CD14-positive monocyte (primary cell): Measurements from ENCODE around the gene NAA40. TPM values are rescaled to one million over a fixed set of nuclear protein-coding genes. Genes with fewer than 3 reads are reported as not detected.

ENCODE experiments used
- DNase-seq, 3 donors: peaks; one replicate each; pipeline ENCODE4 v3.0.0-alpha.2; 2011 to 2022
- H2AFZ ChIP-seq: 2 replicates; pipeline ENCODE4 v1.6.0; 2012; ENCODE audit warnings: mild to moderate bottlenecking, low read depth, low read length, inconsistent platforms; ENCODE audit not compliant: insufficient read depth, poor library complexity, severe bottlenecking
- H3K27ac ChIP-seq, 2 donors: 1 replicate in 1 of 2; 2 replicates in 1 of 2; pipeline ENCODE4 v1.5.1; 2012 to 2013; ENCODE audit warnings: low read length in 2 of 2, control low read depth in 1 of 2, inconsistent platforms in 1 of 2, low read depth in 1 of 2, mild to moderate bottlenecking in 1 of 2
- H3K27me3 ChIP-seq, 2 donors: one replicate each; pipeline versions ENCODE4 v1.6.0 to v1.6.1; 2011 to 2013; ENCODE audit warnings: low read length in 2 of 2; ENCODE audit not compliant: control insufficient read depth in 2 of 2, insufficient read depth in 2 of 2
- H3K36me3 ChIP-seq, 2 donors: replicated peaks in 1 of 2; 1 replicate in 1 of 2; 2 replicates in 1 of 2; pipeline versions ENCODE4 v1.5.1 to v1.6.1; 2012 to 2013; ENCODE audit warnings: low read length in 2 of 2, control low read depth in 1 of 2, inconsistent platforms in 1 of 2, mild to moderate bottlenecking in 1 of 2; ENCODE audit not compliant: insufficient read depth in 2 of 2, control insufficient read depth in 1 of 2
- H3K4me1 ChIP-seq, 2 donors: 1 replicate in 1 of 2; 2 replicates in 1 of 2; pipeline versions ENCODE4 v1.5.1 to v1.6.1; 2012 to 2013; ENCODE audit warnings: low read length in 2 of 2, control low read depth in 1 of 2, inconsistent platforms in 1 of 2, mild to moderate bottlenecking in 1 of 2, moderate library complexity in 1 of 2; ENCODE audit not compliant: insufficient read depth in 2 of 2, control insufficient read depth in 1 of 2
- H3K4me2 ChIP-seq: replicated peaks from 2 replicates; pipeline ENCODE3; 2012; ENCODE audit warnings: low read length, moderate library complexity, mild to moderate bottlenecking; ENCODE audit not compliant: poor library complexity, severe bottlenecking; ENCODE audit errors: extremely low read depth
- H3K4me3 ChIP-seq, 3 experiments: fragments of 200-600 bp in 1 of 3; sonication (generic) in 1 of 3; replicated peaks in 1 of 3; 1 replicate in 2 of 3; 2 replicates in 1 of 3; pipeline ENCODE4 v1.5.1; 2011 to 2013; ENCODE audit warnings: low read length in 3 of 3, mild to moderate bottlenecking in 3 of 3, control low read depth in 2 of 3, low read depth in 2 of 3, inconsistent platforms in 1 of 3, moderate library complexity in 1 of 3
- H3K79me2 ChIP-seq: 2 replicates; pipeline ENCODE4 v1.6.0; 2012; ENCODE audit warnings: mild to moderate bottlenecking, control low read depth, inconsistent platforms, low read length, moderate library complexity; ENCODE audit not compliant: insufficient read depth
- H3K9ac ChIP-seq: 2 replicates; pipeline ENCODE4 v1.6.0; 2017; ENCODE audit warnings: low read length, mild to moderate bottlenecking; ENCODE audit not compliant: insufficient read depth, poor library complexity, severe bottlenecking
- H3K9me3 ChIP-seq, 2 donors: replicated peaks in 1 of 2; 1 replicate in 1 of 2; 2 replicates in 1 of 2; pipeline versions ENCODE4 v1.5.1 to v1.6.1; 2012 to 2013; ENCODE audit warnings: low read length in 2 of 2, control low read depth in 1 of 2; ENCODE audit not compliant: control insufficient read depth in 1 of 2, insufficient read depth in 1 of 2
- H4K20me1 ChIP-seq: 2 replicates; pipeline ENCODE4 v1.6.0; 2012; ENCODE audit warnings: mild to moderate bottlenecking, low read length, control low read depth, moderate library complexity; ENCODE audit not compliant: insufficient read depth
- H3K27ac Mint-ChIP-seq, 7 donors: one replicate each; pipeline ENCODE4 v1.8.0; 2020; ENCODE audit warnings: mild to moderate bottlenecking in 7 of 7, mixed read lengths in 7 of 7, moderate library complexity in 6 of 7, inconsistent platforms in 2 of 7
- H3K27me3 Mint-ChIP-seq, 3 donors: one replicate each; pipeline ENCODE4 v1.8.0; 2021 to 2022; ENCODE audit warnings: low read depth in 3 of 3, mild to moderate bottlenecking in 3 of 3, mixed read lengths in 3 of 3, moderate library complexity in 3 of 3, inconsistent platforms in 1 of 3
- H3K36me3 Mint-ChIP-seq, 2 donors: one replicate each; pipeline ENCODE4 v1.8.0; 2020; ENCODE audit warnings: mixed read lengths in 2 of 2, inconsistent platforms in 1 of 2, mild to moderate bottlenecking in 1 of 2
- H3K4me1 Mint-ChIP-seq: one replicate; pipeline ENCODE4 v1.8.0; 2020; ENCODE audit warnings: mild to moderate bottlenecking, mixed read lengths
- H3K4me3 Mint-ChIP-seq, 2 donors: one replicate each; pipeline ENCODE4 v1.8.0; 2020; ENCODE audit warnings: mild to moderate bottlenecking in 2 of 2, mixed read lengths in 2 of 2, moderate library complexity in 1 of 2
- H3K9me3 Mint-ChIP-seq, 7 donors: one replicate each; pipeline ENCODE4 v1.8.0; 2020 to 2022; ENCODE audit warnings: mixed read lengths in 7 of 7, mild to moderate bottlenecking in 6 of 7, moderate library complexity in 6 of 7, inconsistent platforms in 2 of 7
- CTCF ChIP-seq: fragments of 200-600 bp; IDR thresholded peaks from one replicate; pipeline ENCODE4 v1.8.0; 2022; ENCODE audit warnings: antibody characterized with exemption, mild to moderate bottlenecking
- WGBS: methylation state at CpG from one replicate; pipeline ENCODE4 v1.1.5; 2013; ENCODE audit warnings: missing lambda C conversion rate; ENCODE audit not compliant: insufficient coverage; 5-methylcytosine and 5-hydroxymethylcytosine counted together
- intact Hi-C, 2 donors: fragments of 100-400 bp; cut with micrococcal nuclease; formaldehyde crosslinking; loops; one replicate each; pipeline versions ENCODE4 v1.15.0 to v1.15.1; 2023
- polyA plus RNA-seq, 3 donors: library from polyadenylated mRNA; depleted of rRNA in 1 of 3; unstranded in 2 of 3; stranded (reverse) in 1 of 3; fragments of 300-500 nt in 2 of 3; fragments of >200 nt in 1 of 3; fragmentation: Illumina TruSeq in 2 of 3; gene quantifications; 1 replicate in 2 of 3; 2 replicates in 1 of 3; pipeline ENCODE4 v1.2.3, GENCODE V29; 2012 to 2021

The NAA40 gene
- polyA plus RNA-seq, 3 donors, result 1.5 to 14.5 (median 1.6) TPM

- TF ChIP-seq CTCF, result no peak
- H3K4me1 Mint-ChIP-seq, result no peaks in the 10 kb centered on the region
- H2AFZ ChIP-seq, result no peak overlapping the region
- H3K36me3 ChIP-seq, result no peaks in the 10 kb centered on the region
- no peaks in the 10 kb centered on the region for H3K9me3 ChIP-seq
- no peak overlapping the region for H3K27ac Mint-ChIP-seq
- H3K4me3 ChIP-seq, result no peak overlapping the region
- 90% methylated on average over 4 of the region's 5 CpGs for WGBS
- H3K4me3 Mint-ChIP-seq, result no peak overlapping the region
- H3K4me1 ChIP-seq, result no peaks in the 10 kb centered on the region
- H3K9ac ChIP-seq, result no peak overlapping the region
- no peak overlapping the region for H3K4me2 ChIP-seq
- H3K9me3 Mint-ChIP-seq, result peaks cover 0 to 2% (median 0%) of the 10 kb centered on the region in 7 donors
- DNase-seq, result no peak
- H3K36me3 Mint-ChIP-seq, result no peaks in the 10 kb centered on the region
- no peaks in the 10 kb centered on the region for H4K20me1 ChIP-seq
- no peaks in the 10 kb centered on the region for H3K27me3 ChIP-seq
- no peak overlapping the region for H3K27ac ChIP-seq
- H3K27me3 Mint-ChIP-seq, result peaks cover 3 to 15% (median 11%) of the 10 kb centered on the region in 3 donors
- intact Hi-C loops, result no loop called here
- no peaks in the 10 kb centered on the region for H3K79me2 ChIP-seq
Measured at GRCh38 chr11:63929616-63930015, 9.2 kb upstream of the NAA40 start.

GRCh38 chr11:63931045-63931444 is 7.8 kb upstream of the NAA40 start:
- no peaks in the 10 kb centered on the region for H3K9me3 ChIP-seq
- H3K27me3 ChIP-seq, result no peaks in the 10 kb centered on the region
- no peaks in the 10 kb centered on the region for H3K36me3 ChIP-seq
- H3K4me1 ChIP-seq, result no peaks in the 10 kb centered on the region
- Mint-ChIP-seq H3K27me3 (peaks cover 3 to 8% (median 7%) of the 10 kb centered on the region in 3 donors), H3K4me3 (no peak overlapping the region), H3K4me1 (no peaks in the 10 kb centered on the region), H3K36me3 (no peaks in the 10 kb centered on the region), H3K9me3 (peaks cover 0 to 2% (median 0%) of the 10 kb centered on the region in 7 donors), H3K27ac (peak overlapping the region in 2 of 7 donors; percentile 6 to 10)
- no peak for TF ChIP-seq CTCF
- H4K20me1 ChIP-seq, result no peaks in the 10 kb centered on the region
- no peak for DNase-seq
- WGBS, result 94% methylated on average over 5 of the region's 6 CpGs
- no peak overlapping the region for H3K9ac ChIP-seq
- no peak overlapping the region for H2AFZ ChIP-seq
- no peak overlapping the region for H3K4me2 ChIP-seq
- no peaks in the 10 kb centered on the region for H3K79me2 ChIP-seq
- intact Hi-C loops, result no loop called here
- H3K27ac ChIP-seq, result no peak overlapping the region
- H3K4me3 ChIP-seq, result no peak overlapping the region
